Spleen (tissue), 11 donors: ENCODE data around the gene PRKCE. TPM values are rescaled to one million over a fixed set of nuclear protein-coding genes. Genes with fewer than 3 reads are reported as not detected.

Experiments used
- DNase-seq: peaks from one replicate; pipeline ENCODE4 v3.0.0-alpha.2; 2020
- H3K27ac ChIP-seq, 8 donors: fragments of 200-600 bp; sonication (generic) in 7 of 8; 1 replicate in 4 of 8; 2 replicates in 4 of 8; pipeline versions ENCODE4 v1.5.0 to v1.8.0; 2016 to 2021; ENCODE audit warnings: inconsistent platforms in 4 of 8, mild to moderate bottlenecking in 4 of 8, moderate library complexity in 1 of 8
- H3K27me3 ChIP-seq, 7 donors: fragments of 200-600 bp; sonication (generic) in 6 of 7; replicated peaks in 1 of 7; 1 replicate in 4 of 7; 2 replicates in 3 of 7; pipeline versions ENCODE4 v1.5.0 to v1.8.0; 2016 to 2021; ENCODE audit warnings: inconsistent platforms in 3 of 7, mild to moderate bottlenecking in 1 of 7
- H3K36me3 ChIP-seq, 6 donors: fragments of 200-600 bp; sonication (generic) in 5 of 6; 1 replicate in 4 of 6; 2 replicates in 2 of 6; pipeline versions ENCODE4 v1.5.0 to v1.8.0; 2016 to 2021; ENCODE audit warnings: inconsistent platforms in 2 of 6
- H3K4me1 ChIP-seq, 6 donors: fragments of 200-600 bp; sonication (generic) in 5 of 6; 1 replicate in 3 of 6; 2 replicates in 3 of 6; pipeline versions ENCODE4 v1.5.0 to v1.8.0; 2016 to 2021; ENCODE audit warnings: inconsistent platforms in 3 of 6
- H3K4me3 ChIP-seq, 8 donors: fragments of 200-600 bp; sonication (generic) in 7 of 8; 1 replicate in 4 of 8; 2 replicates in 4 of 8; pipeline versions ENCODE4 v1.5.0 to v1.8.0; 2016 to 2021; ENCODE audit warnings: inconsistent platforms in 4 of 8, mild to moderate bottlenecking in 4 of 8, moderate library complexity in 2 of 8
- H3K9me3 ChIP-seq, 8 donors: fragments of 200-600 bp; sonication (generic) in 7 of 8; 1 replicate in 4 of 8; 2 replicates in 4 of 8; pipeline versions ENCODE4 v1.5.0 to v1.8.0; 2016 to 2021; ENCODE audit warnings: inconsistent platforms in 4 of 8
- CTCF ChIP-seq, 11 experiments: fragments of 200-600 bp in 7 of 11; fragments of 450-650 bp in 4 of 11; sonication (generic) in 4 of 11; IDR thresholded peaks in 8 of 11; conservative IDR thresholded peaks in 3 of 11; 1 replicate in 7 of 11; 2 replicates in 4 of 11; pipeline versions ENCODE4 v1.4.0 to v1.8.0; 2016 to 2021; ENCODE audit warnings: antibody characterized with exemption in 11 of 11, inconsistent platforms in 4 of 11, mild to moderate bottlenecking in 1 of 11
- POLR2A ChIP-seq, 3 donors: fragments of 450-650 bp; IDR thresholded peaks; one replicate each; pipeline ENCODE4 v1.5.1; 2017; ENCODE audit warnings: antibody characterized with exemption in 3 of 3, mild to moderate bottlenecking in 1 of 3
- POLR2AphosphoS5 ChIP-seq, 3 donors: sonication (generic); formaldehyde crosslinking; IDR thresholded peaks; one replicate each; pipeline ENCODE4 v1.5.1; 2017; ENCODE audit warnings: antibody characterized with exemption in 3 of 3
- WGBS, 5 donors: extraction: QIAGEN DNeasy Blood & Tissue Kit in 3 of 5; methylation state at CpG; one replicate each; pipeline versions ENCODE4 v1.1.5 to v1.1.7; 2013 to 2018; 5-methylcytosine and 5-hydroxymethylcytosine counted together
- intact Hi-C: fragments of 100-400 bp; cut with DNase I; formaldehyde crosslinking; loops from one replicate; pipeline ENCODE4 v1.15.0; 2023; ENCODE audit warnings: low total_unique reads
- polyA plus RNA-seq, 3 donors: library from polyadenylated mRNA; stranded (reverse); fragments of 200-250 nt; gene quantifications; one replicate each; pipeline ENCODE4 v1.2.1, GENCODE V29; 2013
- total RNA-seq, 7 donors: library from RNA; depleted of rRNA in 3 of 7; stranded (reverse); fragments of >200 nt in 3 of 7; fragmentation: NEBNext Ultra II Directional in 4 of 7; extraction: Animal tissue kit (Norgen Biotek cat#: 25700) in 4 of 7; gene quantifications; one replicate each; pipeline versions ENCODE4 v1.1.0 to v1.2.1, GENCODE V29; 2016 to 2021
- donor health status: healthy with polysubstance abuse.
- donor health status: DM: no; HTN: no; CAD: no; lungs with moderate emphysema.
- donor health status: DM: no; HTN: no; CAD: no.
- donor health status: Bipolar disorder and iron deficiency.
- donor health status: healthy.
- donor health status: DM: no; HTN: no; CAD: no.
- donor health status: DM: yes; HTN: yes; CAD: no.

PRKCE gene
- total and polyA plus RNA-seq, 10 donors: 2.5 to 43.6 (median 18.8) TPM

- no peaks in the 10 kb centered on the region for H3K27me3 ChIP-seq
- 50 to 100% (median 88%) methylated on average over 1 of the region's 1 CpG for WGBS, 5 donors
- intact Hi-C loops: no loop called here
Measured at GRCh38 chr2:45696708-45697107, 45.2 kb downstream of the PRKCE start.

GRCh38 chr2:45697190-45697589 is 45.7 kb downstream of the PRKCE start:
- no peaks in the 10 kb centered on the region for H3K36me3 ChIP-seq
- H3K4me1 ChIP-seq: peaks cover 10 to 67% (median 33%) of the 10 kb centered on the region in 6 donors
- intact Hi-C loops: no loop called here
- H3K27me3 ChIP-seq: no peaks in the 10 kb centered on the region
- no peak overlapping the region for H3K4me3 ChIP-seq
- DNase-seq: no peak
- TF ChIP-seq CTCF (IDR thresholded peaks at IDR 0.05 in 8 of 11, conservative IDR thresholded peaks at IDR 0.05 in 3 of 11): no peak
- no peak for TF ChIP-seq POLR2A (IDR thresholded peaks at IDR 0.05)
- TF ChIP-seq POLR2AphosphoS5 (IDR thresholded peaks at IDR 0.05): no peak
- WGBS, 5 donors: 93 to 98% (median 94%) methylated on average over 5 of the region's 5 CpGs
- H3K27ac ChIP-seq: no peak overlapping the region
- no peaks in the 10 kb centered on the region for H3K9me3 ChIP-seq

More at GRCh38 chr2:45696708-45697107, 45.2 kb downstream of the PRKCE start:
- H3K27ac ChIP-seq: no peak overlapping the region
- H3K4me1 ChIP-seq: peaks cover 10 to 72% (median 36%) of the 10 kb centered on the region in 6 donors
- no peak for DNase-seq
- H3K4me3 ChIP-seq: no peak overlapping the region
- no peaks in the 10 kb centered on the region for H3K36me3 ChIP-seq
- no peaks in the 10 kb centered on the region for H3K9me3 ChIP-seq
- TF ChIP-seq CTCF (IDR thresholded peaks at IDR 0.05 in 8 of 11, conservative IDR thresholded peaks at IDR 0.05 in 3 of 11): no peak
- TF ChIP-seq POLR2AphosphoS5 (IDR thresholded peaks at IDR 0.05): no peak
- no peak for TF ChIP-seq POLR2A (IDR thresholded peaks at IDR 0.05)

GRCh38 chr2:45698554-45698953 is 47.1 kb downstream of the PRKCE start:
- H3K36me3 ChIP-seq: no peaks in the 10 kb centered on the region
- no peak for TF ChIP-seq POLR2A (IDR thresholded peaks at IDR 0.05)
- TF ChIP-seq CTCF (IDR thresholded peaks at IDR 0.05 in 8 of 11, conservative IDR thresholded peaks at IDR 0.05 in 3 of 11): no peak
- TF ChIP-seq POLR2AphosphoS5 (IDR thresholded peaks at IDR 0.05): no peak
- DNase-seq: no peak
- no peak overlapping the region for H3K27ac ChIP-seq
- H3K4me3 ChIP-seq: no peak overlapping the region
- no peaks in the 10 kb centered on the region for H3K27me3 ChIP-seq
- no peaks in the 10 kb centered on the region for H3K9me3 ChIP-seq
- H3K4me1 ChIP-seq: peaks cover 10 to 71% (median 33%) of the 10 kb centered on the region in 6 donors
- intact Hi-C loops: no loop called here

GRCh38 chr2:45699032-45699658 is 47.7 kb downstream of the PRKCE start:
- no peaks in the 10 kb centered on the region for H3K36me3 ChIP-seq
- H3K27ac ChIP-seq: peak overlapping the region in 1 of 8 donors; percentile 35
- no peak for DNase-seq
- no peaks in the 10 kb centered on the region for H3K9me3 ChIP-seq
- intact Hi-C loops: no loop called here
- TF ChIP-seq CTCF (IDR thresholded peaks at IDR 0.05 in 8 of 11, conservative IDR thresholded peaks at IDR 0.05 in 3 of 11) (no peak), POLR2A (IDR thresholded peaks at IDR 0.05) (no peak), POLR2AphosphoS5 (IDR thresholded peaks at IDR 0.05) (no peak)
- 61 to 68% (median 65%) methylated on average over 7 of the region's 7 CpGs for WGBS, 5 donors
- H3K4me1 ChIP-seq: peaks cover 10 to 71% (median 33%) of the 10 kb centered on the region in 6 donors
- H3K4me3 ChIP-seq: no peak overlapping the region
- H3K27me3 ChIP-seq: no peaks in the 10 kb centered on the region
